ENCODE results near the gene KCNN3. TPM values are rescaled to one million over a fixed set of nuclear protein-coding genes. Genes with fewer than 3 reads are reported as not detected.

KCNN3 gene
- total RNA-seq, 1 experiment from 2014 or later = not detected

DNA sequence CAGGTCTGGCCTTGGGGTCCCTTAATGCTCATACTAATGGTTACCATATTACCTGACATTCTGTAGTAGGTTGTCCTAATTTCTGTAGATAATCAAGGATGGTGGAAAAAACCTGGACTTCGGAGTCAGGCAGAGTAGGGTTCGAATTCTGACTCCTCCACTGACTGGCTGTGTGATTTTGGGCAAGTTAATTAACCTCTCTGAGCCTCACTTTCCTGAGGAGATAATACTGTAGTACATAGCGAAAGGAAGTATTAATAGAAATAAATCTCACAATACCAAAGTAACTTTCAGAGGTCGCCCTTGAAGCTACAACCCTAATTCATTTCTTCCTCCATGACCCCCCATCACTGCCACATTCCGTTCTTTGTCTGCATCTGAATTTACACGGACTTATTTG lies 72.9 kb downstream of the KCNN3 start:
- DNase-seq = no peak
- intact Hi-C loops (cut with micrococcal nuclease; ENCODE audit: unreplicated experiment) = no loop called here
- H3K4me3 Mint-ChIP-seq (ENCODE audit: low read depth, unreplicated experiment) = no peak overlapping the region
- TF ChIP-seq, protein P1, sequence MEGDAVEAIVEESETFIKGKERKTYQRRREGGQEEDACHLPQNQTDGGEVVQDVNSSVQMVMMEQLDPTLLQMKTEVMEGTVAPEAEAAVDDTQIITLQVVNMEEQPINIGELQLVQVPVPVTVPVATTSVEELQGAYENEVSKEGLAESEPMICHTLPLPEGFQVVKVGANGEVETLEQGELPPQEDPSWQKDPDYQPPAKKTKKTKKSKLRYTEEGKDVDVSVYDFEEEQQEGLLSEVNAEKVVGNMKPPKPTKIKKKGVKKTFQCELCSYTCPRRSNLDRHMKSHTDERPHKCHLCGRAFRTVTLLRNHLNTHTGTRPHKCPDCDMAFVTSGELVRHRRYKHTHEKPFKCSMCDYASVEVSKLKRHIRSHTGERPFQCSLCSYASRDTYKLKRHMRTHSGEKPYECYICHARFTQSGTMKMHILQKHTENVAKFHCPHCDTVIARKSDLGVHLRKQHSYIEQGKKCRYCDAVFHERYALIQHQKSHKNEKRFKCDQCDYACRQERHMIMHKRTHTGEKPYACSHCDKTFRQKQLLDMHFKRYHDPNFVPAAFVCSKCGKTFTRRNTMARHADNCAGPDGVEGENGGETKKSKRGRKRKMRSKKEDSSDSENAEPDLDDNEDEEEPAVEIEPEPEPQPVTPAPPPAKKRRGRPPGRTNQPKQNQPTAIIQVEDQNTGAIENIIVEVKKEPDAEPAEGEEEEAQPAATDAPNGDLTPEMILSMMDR (IDR thresholded peaks at IDR 0.05; ENCODE audit: unreplicated experiment) = no peak
- no peak overlapping the region for H3K27ac Mint-ChIP-seq (ENCODE audit: unreplicated experiment)
- H3K9me3 Mint-ChIP-seq (ENCODE audit: low read depth, unreplicated experiment) = no peaks in the 10 kb centered on the region
- no peaks in the 10 kb centered on the region for H3K4me1 Mint-ChIP-seq (ENCODE audit: low read depth, unreplicated experiment)
- BruUV-seq (replicated peaks) = no TSS peak
- peaks cover 97% of the 10 kb centered on the region for H3K27me3 Mint-ChIP-seq (ENCODE audit: unreplicated experiment)
- peaks cover 5% of the 10 kb centered on the region for H3K36me3 Mint-ChIP-seq (ENCODE audit: insufficient read depth, unreplicated experiment)
- CTCF ChIA-PET = no interaction called here

DNA sequence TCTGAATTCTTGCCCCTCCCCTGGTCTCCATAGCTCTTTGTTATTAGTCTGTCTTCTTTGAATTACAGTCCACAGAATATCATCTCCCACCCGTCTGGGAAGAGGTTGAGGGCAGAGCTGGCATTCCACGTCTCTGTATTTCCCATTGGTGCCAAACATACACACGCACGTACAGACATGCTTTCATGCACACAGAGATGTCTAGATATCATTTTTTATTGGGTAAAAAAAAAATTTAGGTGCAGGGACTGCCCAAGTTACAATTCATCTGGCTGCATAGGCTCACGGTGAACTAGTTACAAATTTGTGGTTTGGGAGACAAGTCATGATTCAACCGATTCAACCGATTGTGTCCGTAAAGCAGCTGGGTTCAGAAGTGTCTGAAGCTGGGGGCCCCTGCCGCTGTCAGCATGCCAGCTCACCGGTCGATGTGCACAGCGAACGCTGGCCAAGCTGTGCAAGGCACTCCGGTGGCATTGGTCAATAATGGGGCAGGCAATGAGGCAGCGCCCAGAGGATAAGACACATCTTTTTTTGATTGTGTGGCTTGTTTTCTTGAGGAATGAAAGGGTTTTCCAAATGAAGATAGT lies 73.7 kb downstream of the KCNN3 start:
- no peaks in the 10 kb centered on the region for H3K4me1 Mint-ChIP-seq (ENCODE audit: low read depth, unreplicated experiment)
- peaks cover 5% of the 10 kb centered on the region for H3K36me3 Mint-ChIP-seq (ENCODE audit: insufficient read depth, unreplicated experiment)
- no TSS peak for BruUV-seq (replicated peaks)
- DNase-seq = no peak
- CTCF ChIA-PET = no interaction called here
- TF ChIP-seq, protein P1 (IDR thresholded peaks at IDR 0.05; ENCODE audit: unreplicated experiment) = no peak
- no peaks in the 10 kb centered on the region for H3K9me3 Mint-ChIP-seq (ENCODE audit: low read depth, unreplicated experiment)
- H3K4me3 Mint-ChIP-seq (ENCODE audit: low read depth, unreplicated experiment) = no peak overlapping the region
- intact Hi-C loops (cut with micrococcal nuclease; ENCODE audit: unreplicated experiment) = no loop called here
- no peak overlapping the region for H3K27ac Mint-ChIP-seq (ENCODE audit: unreplicated experiment)
- peaks cover 97% of the 10 kb centered on the region for H3K27me3 Mint-ChIP-seq (ENCODE audit: unreplicated experiment)

DNA sequence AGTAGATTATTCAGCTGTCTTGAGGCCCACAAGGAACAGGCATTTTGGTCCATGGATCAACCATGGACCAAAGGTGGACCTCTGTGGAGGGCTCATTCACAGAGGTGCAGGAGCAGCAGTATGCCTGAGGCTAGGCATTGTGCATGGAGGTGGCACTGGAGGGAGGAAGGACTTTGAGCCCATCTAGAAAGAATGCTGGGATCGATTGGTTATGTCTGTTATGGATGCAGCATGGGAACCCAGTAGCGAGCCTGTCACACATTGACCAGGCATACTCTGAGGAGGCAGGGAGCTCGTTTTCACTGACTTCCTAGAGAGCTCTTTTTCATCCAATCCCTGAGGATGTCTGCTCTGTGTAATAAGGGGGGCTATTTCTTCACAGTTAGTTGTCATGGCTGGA lies 75.5 kb downstream of the KCNN3 start:
- intact Hi-C loops (cut with micrococcal nuclease; ENCODE audit: unreplicated experiment) = no loop called here
- no TSS peak for BruUV-seq (replicated peaks)
- H3K36me3 Mint-ChIP-seq (ENCODE audit: insufficient read depth, unreplicated experiment) = peaks cover 5% of the 10 kb centered on the region
- no peak overlapping the region for H3K27ac Mint-ChIP-seq (ENCODE audit: unreplicated experiment)
- DNase-seq = no peak
- TF ChIP-seq, protein P1 (IDR thresholded peaks at IDR 0.05; ENCODE audit: unreplicated experiment) = no peak
- H3K4me3 Mint-ChIP-seq (ENCODE audit: low read depth, unreplicated experiment) = no peak overlapping the region
- H3K27me3 Mint-ChIP-seq (ENCODE audit: unreplicated experiment) = peaks cover 98% of the 10 kb centered on the region
- H3K9me3 Mint-ChIP-seq (ENCODE audit: low read depth, unreplicated experiment) = no peaks in the 10 kb centered on the region
- H3K4me1 Mint-ChIP-seq (ENCODE audit: low read depth, unreplicated experiment) = no peaks in the 10 kb centered on the region
- CTCF ChIA-PET = no interaction called here

DNA sequence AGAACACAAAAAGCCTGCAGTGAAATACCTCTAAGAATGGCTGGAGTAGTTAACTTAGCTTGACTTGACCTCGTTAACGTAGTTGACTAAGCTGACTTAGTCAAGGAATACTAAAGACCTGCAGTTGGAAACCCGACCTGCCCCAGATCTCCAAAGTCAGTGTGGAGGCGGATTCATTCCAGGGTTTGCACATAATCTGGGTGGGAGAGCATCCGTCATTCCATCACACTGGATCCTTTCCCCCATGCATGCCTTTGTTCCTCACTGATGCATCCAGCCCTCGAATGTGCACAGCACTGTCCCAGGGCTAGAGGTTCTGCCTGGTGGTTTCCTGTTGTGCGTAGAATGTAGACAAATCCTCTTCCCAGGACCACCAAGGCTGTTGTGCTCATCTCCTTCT lies 76.4 kb downstream of the KCNN3 start:
- DNase-seq = no peak
- Mint-ChIP-seq H3K4me1 (ENCODE audit: low read depth, unreplicated experiment) (no peaks in the 10 kb centered on the region), H3K36me3 (ENCODE audit: insufficient read depth, unreplicated experiment) (peaks cover 5% of the 10 kb centered on the region), H3K4me3 (ENCODE audit: low read depth, unreplicated experiment) (no peak overlapping the region), H3K27ac (ENCODE audit: unreplicated experiment) (no peak overlapping the region), H3K27me3 (ENCODE audit: unreplicated experiment) (peaks cover 100% of the 10 kb centered on the region), H3K9me3 (ENCODE audit: low read depth, unreplicated experiment) (no peaks in the 10 kb centered on the region)
- TF ChIP-seq, protein P1 (IDR thresholded peaks at IDR 0.05; ENCODE audit: unreplicated experiment) = no peak
- no TSS peak for BruUV-seq (replicated peaks)
- CTCF ChIA-PET = no interaction called here
- intact Hi-C loops (cut with micrococcal nuclease; ENCODE audit: unreplicated experiment) = no loop called here
